ENCODE measurements around the gene SMPD2.

SMPD2 gene

GRCh38 chr6:109442393-109442924 is 1.9 kb downstream of the SMPD2 start:
- Mint-ChIP-seq H3K9me3 (no peaks in the 10 kb centered on the region), H3K27ac (no peak overlapping the region), H3K4me1 (peaks cover 20% of the 10 kb centered on the region), H3K27me3 (ENCODE audit: low read depth, poor library complexity) (peaks cover 2% of the 10 kb centered on the region), H3K4me3 (peak overlapping the region; percentile 94), H3K36me3 (ENCODE audit: low read depth) (peaks cover 33% of the 10 kb centered on the region)
- DNase-seq = no peak
- TF ChIP-seq CTCF (IDR thresholded peaks at IDR 0.05) = no peak

- Mint-ChIP-seq H3K27me3 (ENCODE audit: low read depth, poor library complexity) (peaks cover 2% of the 10 kb centered on the region), H3K27ac (no peak overlapping the region), H3K36me3 (ENCODE audit: low read depth) (peaks cover 27% of the 10 kb centered on the region), H3K4me1 (peaks cover 20% of the 10 kb centered on the region), H3K9me3 (no peaks in the 10 kb centered on the region), H3K4me3 (no peak overlapping the region)
- DNase-seq = no peak
- TF ChIP-seq CTCF (IDR thresholded peaks at IDR 0.05) = no peak
These were observed 3.0 kb downstream of the SMPD2 start for GRCh38 chr6:109443425-109443950.

GRCh38 chr6:109445382-109445781 is 4.9 kb downstream of the SMPD2 start:
- H3K36me3 Mint-ChIP-seq (ENCODE audit: low read depth) = peaks cover 19% of the 10 kb centered on the region
- no peak overlapping the region for H3K27ac Mint-ChIP-seq
- H3K27me3 Mint-ChIP-seq (ENCODE audit: low read depth, poor library complexity) = peaks cover 2% of the 10 kb centered on the region
- H3K9me3 Mint-ChIP-seq = no peaks in the 10 kb centered on the region
- H3K4me3 Mint-ChIP-seq = no peak overlapping the region
- TF ChIP-seq CTCF (IDR thresholded peaks at IDR 0.05) = no peak
- no peak for DNase-seq
- H3K4me1 Mint-ChIP-seq = peaks cover 13% of the 10 kb centered on the region

- no peak for TF ChIP-seq CTCF (IDR thresholded peaks at IDR 0.05)
- no peaks in the 10 kb centered on the region for H3K9me3 Mint-ChIP-seq
- no peak overlapping the region for H3K27ac Mint-ChIP-seq
- DNase-seq = no peak
- no peak overlapping the region for H3K4me3 Mint-ChIP-seq
- H3K36me3 Mint-ChIP-seq (ENCODE audit: low read depth) = peaks cover 23% of the 10 kb centered on the region
- peaks cover 13% of the 10 kb centered on the region for H3K4me1 Mint-ChIP-seq
- H3K27me3 Mint-ChIP-seq (ENCODE audit: low read depth, poor library complexity) = peaks cover 2% of the 10 kb centered on the region
These were observed 5.5 kb downstream of the SMPD2 start for GRCh38 chr6:109446072-109446471.

GRCh38 chr6:109446541-109446940 is 6.0 kb downstream of the SMPD2 start:
- peaks cover 9% of the 10 kb centered on the region for H3K4me1 Mint-ChIP-seq
- H3K4me3 Mint-ChIP-seq = no peak overlapping the region
- H3K9me3 Mint-ChIP-seq = no peaks in the 10 kb centered on the region
- peaks cover 2% of the 10 kb centered on the region for H3K27me3 Mint-ChIP-seq (ENCODE audit: low read depth, poor library complexity)
- no peak for DNase-seq
- TF ChIP-seq CTCF (IDR thresholded peaks at IDR 0.05) = no peak
- H3K36me3 Mint-ChIP-seq (ENCODE audit: low read depth) = peaks cover 23% of the 10 kb centered on the region
- peak overlapping the region; percentile 90 for H3K27ac Mint-ChIP-seq

GRCh38 chr6:109447087-109447486 is 6.6 kb downstream of the SMPD2 start:
- Mint-ChIP-seq H3K9me3 (no peaks in the 10 kb centered on the region), H3K36me3 (ENCODE audit: low read depth) (peaks cover 23% of the 10 kb centered on the region), H3K4me3 (no peak overlapping the region), H3K27me3 (ENCODE audit: low read depth, poor library complexity) (peaks cover 2% of the 10 kb centered on the region), H3K27ac (peak overlapping the region; percentile 90), H3K4me1 (peaks cover 3% of the 10 kb centered on the region)
- DNase-seq = no peak
- TF ChIP-seq CTCF (IDR thresholded peaks at IDR 0.05) = no peak

All from nephron progenitor cell (in vitro differentiated cells).